ENCODE measurements around the gene VWA3A. TPM values are rescaled to one million over a fixed set of nuclear protein-coding genes. Genes with fewer than 3 reads are reported as not detected.

Gene VWA3A
- total and polyA plus RNA-seq, 2 donors (not counting 1 experiment from before 2014, with no cell fraction given): 0.06 to 0.17 TPM

- DNase-seq (ENCODE audit: low read depth in 2 of 2): no peak
- H3K9ac ChIP-seq (ENCODE audit: insufficient read depth, low read length): peak overlapping the region; percentile 16
- peak overlapping the region; percentile 50 for H2AFZ ChIP-seq (ENCODE audit: low read length)
- peaks cover 7% of the 10 kb centered on the region for H3K4me1 ChIP-seq (ENCODE audit: control insufficient read depth, extremely low read depth, insufficient read depth, low read length)
- TF ChIP-seq EZH2 (IDR thresholded peaks at IDR 0.05; ENCODE audit: low read length, missing control alignments) (no peak), CTCF (conservative IDR thresholded peaks at IDR 0.05 in 1 of 2, IDR thresholded peaks at IDR 0.05 in 1 of 2; ENCODE audit: low read depth in 1 of 2, low read length in 2 of 2) (no peak)
- peak overlapping the region; percentile 9 to 91 (median 64) for H3K4me3 ChIP-seq (replicated peaks in 1 of 4; ENCODE audit: control extremely low read depth in 1 of 4, insufficient read depth in 1 of 4, low read depth in 3 of 4, low read length in 4 of 4)
- H3K27me3 ChIP-seq (ENCODE audit: control insufficient read depth, insufficient read depth, low read length): no peaks in the 10 kb centered on the region
- H4K20me1 ChIP-seq (ENCODE audit: control insufficient read depth, extremely low read depth, insufficient read depth, low read length): no peaks in the 10 kb centered on the region
- peak overlapping the region; percentile 58 for H3K27ac ChIP-seq (ENCODE audit: insufficient read depth, low read length)
- H3K9me3 ChIP-seq (ENCODE audit: control insufficient read depth, insufficient read depth, low read depth, low read length): no peaks in the 10 kb centered on the region
- H3K79me2 ChIP-seq (ENCODE audit: control insufficient read depth, insufficient read depth, low read length): peaks cover 33% of the 10 kb centered on the region
- H3K4me2 ChIP-seq (ENCODE audit: extremely low read depth, insufficient read depth, low read length): peak overlapping the region; percentile 26
- no peaks in the 10 kb centered on the region for H3K36me3 ChIP-seq (ENCODE audit: control insufficient read depth, insufficient read depth, low read length)
Observed at GRCh38 chr16:22205577-22206012, 113.3 kb downstream of the VWA3A start.

DNA sequence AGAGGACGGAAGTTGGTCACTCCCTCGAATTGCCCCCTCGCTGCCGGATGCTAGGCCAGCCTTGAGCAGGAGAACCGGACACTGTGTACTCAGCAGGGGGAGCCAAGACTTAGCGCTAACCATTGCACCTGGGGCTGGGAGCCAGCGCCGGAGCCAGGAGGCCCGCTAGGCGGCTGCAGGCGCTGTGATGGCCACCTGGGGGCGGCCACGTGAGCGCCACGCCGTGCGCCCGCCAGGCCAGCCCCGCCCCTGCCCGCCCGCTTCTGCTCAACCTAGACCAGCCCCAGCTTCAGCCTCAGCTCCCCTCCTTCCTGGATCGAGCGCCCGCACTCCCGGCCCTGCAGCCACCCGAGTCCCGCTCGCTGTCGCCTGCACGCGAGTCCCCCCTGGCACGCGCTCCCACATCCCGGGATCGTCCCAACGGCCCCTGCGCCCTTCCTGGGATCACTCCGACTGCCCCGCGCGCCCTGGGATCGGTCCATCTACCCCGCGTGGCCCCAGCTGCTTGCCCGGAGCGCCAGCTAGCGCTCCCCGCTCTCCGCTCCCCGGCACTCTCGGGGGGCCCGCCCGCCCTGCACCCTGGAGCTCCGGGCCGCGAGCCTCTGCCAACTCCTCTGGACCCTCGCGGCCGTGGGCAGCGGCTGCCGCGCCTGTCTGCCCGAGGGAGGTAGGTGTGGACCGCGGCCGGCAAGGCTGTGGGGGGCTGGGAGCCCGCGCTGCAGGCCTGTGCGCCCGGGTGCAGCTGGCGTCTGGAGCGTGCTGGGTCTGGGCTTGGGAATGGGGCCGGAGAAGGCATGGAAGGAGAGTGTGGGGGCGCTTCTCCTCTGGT, 113.9 kb downstream of the VWA3A start, which contains the start of gene EEF2K:
Gene EEF2K, plus strand, starts transcription at position 266 of the 829 bp plus-strand sequence. CDS start 19,452 bp downstream, outside the sequence.
- H3K4me1 ChIP-seq (ENCODE audit: control insufficient read depth, extremely low read depth, insufficient read depth, low read length): peaks cover 7% of the 10 kb centered on the region
- peak within 1 kb of the TSS; percentile 79 for H3K9ac ChIP-seq (ENCODE audit: insufficient read depth, low read length)
- peak; percentile 95 to 96 for DNase-seq (ENCODE audit: low read depth in 2 of 2)
- H3K36me3 ChIP-seq (ENCODE audit: control insufficient read depth, insufficient read depth, low read length): peaks cover 2% of the 10 kb centered on the region
- H3K79me2 ChIP-seq (ENCODE audit: control insufficient read depth, insufficient read depth, low read length): peaks cover 39% of the 10 kb centered on the region
- peak within 1 kb of the TSS; percentile 90 for H3K4me2 ChIP-seq (ENCODE audit: extremely low read depth, insufficient read depth, low read length)
- no peaks in the 10 kb centered on the region for H3K9me3 ChIP-seq (ENCODE audit: control insufficient read depth, insufficient read depth, low read depth, low read length)
- no peaks in the 10 kb centered on the region for H4K20me1 ChIP-seq (ENCODE audit: control insufficient read depth, extremely low read depth, insufficient read depth, low read length)
- no peaks in the 10 kb centered on the region for H3K27me3 ChIP-seq (ENCODE audit: control insufficient read depth, insufficient read depth, low read length)
- H3K4me3 ChIP-seq (replicated peaks in 1 of 4; ENCODE audit: control extremely low read depth in 1 of 4, insufficient read depth in 1 of 4, low read depth in 3 of 4, low read length in 4 of 4): peak within 1 kb of the TSS; percentile 66 to 91 (median 87)
- no peak for TF ChIP-seq EZH2 (IDR thresholded peaks at IDR 0.05; ENCODE audit: low read length, missing control alignments)
- peak; percentile 48 to 60 for TF ChIP-seq CTCF (conservative IDR thresholded peaks at IDR 0.05 in 1 of 2, IDR thresholded peaks at IDR 0.05 in 1 of 2; ENCODE audit: low read depth in 1 of 2, low read length in 2 of 2)
- peak within 1 kb of the TSS; percentile 80 for H3K27ac ChIP-seq (ENCODE audit: insufficient read depth, low read length)
- H2AFZ ChIP-seq (ENCODE audit: low read length): peak within 1 kb of the TSS; percentile 57

Other genes with a start within 250 kb of the VWA3A start
- 18.2 and 32.2 TPM in 2 replicates for gene NPIPB4, start 234.8 kb upstream of the VWA3A start, total RNA-seq
- gene NPIPB4, start 234.8 kb upstream of the VWA3A start, polyA plus RNA-seq: 7.0 and 7.8 TPM in 2 replicates
- gene UQCRC2, start 139.2 kb upstream of the VWA3A start, total RNA-seq: 192 and 204 TPM in 2 replicates
- 181 and 207 TPM in 2 replicates for gene UQCRC2, start 139.2 kb upstream of the VWA3A start, polyA plus RNA-seq
- gene PDZD9, start 91.4 kb upstream of the VWA3A start, total RNA-seq: not detected in 2 replicates
- gene PDZD9, start 91.4 kb upstream of the VWA3A start, polyA plus RNA-seq: not detected in 2 replicates
- 10.8 and 13.7 TPM in 2 replicates for gene MOSMO, start 84.4 kb upstream of the VWA3A start, total RNA-seq
- 14.0 and 15.4 TPM in 2 replicates for gene MOSMO, start 84.4 kb upstream of the VWA3A start, polyA plus RNA-seq
- under 0.01 TPM in 1 of 2 replicates, not detected in the other for gene SDR42E2, start 70.0 kb downstream of the VWA3A start, total RNA-seq
- gene SDR42E2, start 70.0 kb downstream of the VWA3A start, polyA plus RNA-seq: not detected in 2 replicates
- gene EEF2K, start 113.7 kb downstream of the VWA3A start, total RNA-seq: 22.6 and 31.3 TPM in 2 replicates
- 8.9 and 11.4 TPM in 2 replicates for gene EEF2K, start 113.7 kb downstream of the VWA3A start, polyA plus RNA-seq
- 28.9 and 32.4 TPM in 2 replicates for gene POLR3E, start 204.9 kb downstream of the VWA3A start, total RNA-seq
- 14.2 and 28.8 TPM in 2 replicates for gene POLR3E, start 204.9 kb downstream of the VWA3A start, polyA plus RNA-seq